SJSA1 (cell line): Measurements from ENCODE around the gene SLIT3. TPM values are rescaled to one million over a fixed set of nuclear protein-coding genes. Genes with fewer than 3 reads are reported as not detected.

Source experiments
- DNase-seq, 2 experiments: peaks; one replicate each; pipeline ENCODE4 v3.0.0-alpha.2; 2015 to 2020; ENCODE audit warnings: low spot score in 2 of 2, low read depth in 1 of 2
- H3K27ac ChIP-seq: fragments of 250-450 bp; sonication (Bioruptor Pico); 2 replicates; pipeline ENCODE4 v1.5.1; 2020; ENCODE audit warnings: mild to moderate bottlenecking, moderate library complexity
- H3K27me3 ChIP-seq: fragments of 250-450 bp; sonication (Bioruptor Pico); replicated peaks from 2 replicates; pipeline ENCODE4 v1.5.1; 2020; ENCODE audit warnings: mild to moderate bottlenecking, moderate library complexity
- H3K36me3 ChIP-seq: fragments of 250-450 bp; sonication (Bioruptor Pico); 2 replicates; pipeline ENCODE4 v1.5.1; 2020; ENCODE audit warnings: mild to moderate bottlenecking
- H3K4me1 ChIP-seq: fragments of 250-450 bp; sonication (Bioruptor Pico); replicated peaks from 2 replicates; pipeline ENCODE4 v1.6.1; 2021; ENCODE audit warnings: mild to moderate bottlenecking
- H3K4me3 ChIP-seq: fragments of 250-450 bp; sonication (Bioruptor Pico); 2 replicates; pipeline ENCODE4 v1.5.1; 2020; ENCODE audit warnings: mild to moderate bottlenecking
- H3K9me3 ChIP-seq: fragments of 250-450 bp; sonication (Bioruptor Pico); replicated peaks from 2 replicates; pipeline ENCODE4 v1.5.1; 2020; ENCODE audit warnings: mild to moderate bottlenecking
- total RNA-seq: library from RNA; depleted of rRNA; stranded (reverse); fragments of >200 nt; shearing (Covaris generic); gene quantifications from 2 replicates; pipeline ENCODE4 v1.2.3, GENCODE V29; 2014

The SLIT3 gene
- total RNA-seq, 1 experiment from 2014 or later, result 19.0 TPM

- Histone ChIP-seq H3K36me3 (peaks cover 9% of the 10 kb centered on the region), H3K9me3 (no peaks in the 10 kb centered on the region), H3K4me3 (no peak overlapping the region), H3K4me1 (peaks cover 53% of the 10 kb centered on the region), H3K27ac (no peak overlapping the region), H3K27me3 (no peaks in the 10 kb centered on the region)
- DNase-seq, result no peak
Measured at GRCh38 chr5:168877132-168877892, 423.6 kb downstream of the SLIT3 start.

- no peaks in the 10 kb centered on the region for H3K27me3 ChIP-seq
- no peaks in the 10 kb centered on the region for H3K9me3 ChIP-seq
- no peak overlapping the region for H3K4me3 ChIP-seq
- H3K4me1 ChIP-seq, result peaks cover 44% of the 10 kb centered on the region
- no peak for DNase-seq
- H3K36me3 ChIP-seq, result peaks cover 9% of the 10 kb centered on the region
- no peak overlapping the region for H3K27ac ChIP-seq
Measured at GRCh38 chr5:168876419-168876818, 424.5 kb downstream of the SLIT3 start.

- Histone ChIP-seq H3K9me3 (no peaks in the 10 kb centered on the region), H3K27ac (no peak overlapping the region), H3K4me1 (peaks cover 38% of the 10 kb centered on the region), H3K27me3 (no peaks in the 10 kb centered on the region), H3K36me3 (peaks cover 9% of the 10 kb centered on the region), H3K4me3 (no peak overlapping the region)
- no peak for DNase-seq
Measured at GRCh38 chr5:168875832-168876231, 425.1 kb downstream of the SLIT3 start.

- Histone ChIP-seq H3K27ac (no peak overlapping the region), H3K36me3 (peaks cover 9% of the 10 kb centered on the region; the same call in 1 of the 2 replicates), H3K4me3 (no peak overlapping the region), H3K27me3 (no peaks in the 10 kb centered on the region), H3K9me3 (no peaks in the 10 kb centered on the region), H3K4me1 (peaks cover 28% of the 10 kb centered on the region)
- peak in 1 of 2 experiments; percentile 59 for DNase-seq
Measured at GRCh38 chr5:168874713-168875380, 426.1 kb downstream of the SLIT3 start.

GRCh38 chr5:168872246-168872645 lies 428.7 kb downstream of the SLIT3 start:
- H3K9me3 ChIP-seq, result no peaks in the 10 kb centered on the region
- H3K4me1 ChIP-seq, result peaks cover 28% of the 10 kb centered on the region
- H3K36me3 ChIP-seq, result peaks cover 5% of the 10 kb centered on the region; the same call in 1 of the 2 replicates
- no peaks in the 10 kb centered on the region for H3K27me3 ChIP-seq
- no peak for DNase-seq
- H3K27ac ChIP-seq, result no peak overlapping the region
- no peak overlapping the region for H3K4me3 ChIP-seq

- Histone ChIP-seq H3K36me3 (peaks cover 5% of the 10 kb centered on the region; the same call in 1 of the 2 replicates), H3K27me3 (no peaks in the 10 kb centered on the region), H3K4me3 (no peak overlapping the region), H3K9me3 (no peaks in the 10 kb centered on the region), H3K4me1 (peaks cover 33% of the 10 kb centered on the region), H3K27ac (no peak overlapping the region)
- DNase-seq, result no peak
Measured at GRCh38 chr5:168870910-168871309, 430.0 kb downstream of the SLIT3 start.

GRCh38 chr5:168869615-168870227 lies 431.2 kb downstream of the SLIT3 start:
- Histone ChIP-seq H3K4me1 (peaks cover 21% of the 10 kb centered on the region), H3K9me3 (no peaks in the 10 kb centered on the region), H3K27ac (no peak overlapping the region), H3K27me3 (no peaks in the 10 kb centered on the region), H3K36me3 (peaks cover 5% of the 10 kb centered on the region; the same call in 1 of the 2 replicates), H3K4me3 (no peak overlapping the region)
- no peak for DNase-seq

- Histone ChIP-seq H3K27me3 (no peaks in the 10 kb centered on the region), H3K9me3 (no peaks in the 10 kb centered on the region), H3K4me3 (no peak overlapping the region), H3K27ac (no peak overlapping the region), H3K36me3 (no peaks in the 10 kb centered on the region), H3K4me1 (peaks cover 16% of the 10 kb centered on the region)
- peak in 1 of 2 experiments; percentile 61 for DNase-seq
Measured at GRCh38 chr5:168867241-168867640, 433.7 kb downstream of the SLIT3 start.

- Histone ChIP-seq H3K9me3 (no peaks in the 10 kb centered on the region), H3K27ac (no peak overlapping the region), H3K36me3 (no peaks in the 10 kb centered on the region), H3K27me3 (no peaks in the 10 kb centered on the region), H3K4me1 (peaks cover 16% of the 10 kb centered on the region), H3K4me3 (no peak overlapping the region)
- no peak for DNase-seq
Measured at GRCh38 chr5:168865968-168866367, 435.0 kb downstream of the SLIT3 start.

GRCh38 chr5:168863021-168863420 lies 437.9 kb downstream of the SLIT3 start:
- no peak for DNase-seq

GRCh38 chr5:168860503-168860902 lies 440.4 kb downstream of the SLIT3 start:
- Histone ChIP-seq H3K4me1 (no peaks in the 10 kb centered on the region), H3K9me3 (no peaks in the 10 kb centered on the region), H3K4me3 (no peak overlapping the region), H3K27ac (no peak overlapping the region), H3K27me3 (no peaks in the 10 kb centered on the region), H3K36me3 (no peaks in the 10 kb centered on the region)
- DNase-seq, result no peak

More at GRCh38 chr5:168863021-168863420, 437.9 kb downstream of the SLIT3 start:
- H3K4me1 ChIP-seq, result peaks cover 15% of the 10 kb centered on the region
- no peak overlapping the region for H3K4me3 ChIP-seq
- no peak overlapping the region for H3K27ac ChIP-seq
- H3K9me3 ChIP-seq, result no peaks in the 10 kb centered on the region
- no peaks in the 10 kb centered on the region for H3K36me3 ChIP-seq
- H3K27me3 ChIP-seq, result no peaks in the 10 kb centered on the region

- no peak overlapping the region for H3K27ac ChIP-seq
- no peak for DNase-seq
- no peaks in the 10 kb centered on the region for H3K27me3 ChIP-seq
- H3K4me3 ChIP-seq, result no peak overlapping the region
- no peaks in the 10 kb centered on the region for H3K4me1 ChIP-seq
- no peaks in the 10 kb centered on the region for H3K9me3 ChIP-seq
- H3K36me3 ChIP-seq, result no peaks in the 10 kb centered on the region
Measured at GRCh38 chr5:168860081-168860480, 440.9 kb downstream of the SLIT3 start.

GRCh38 chr5:168859471-168859870 lies 441.5 kb downstream of the SLIT3 start:
- H3K27me3 ChIP-seq, result no peaks in the 10 kb centered on the region
- no peak overlapping the region for H3K27ac ChIP-seq
- no peak overlapping the region for H3K4me3 ChIP-seq
- no peaks in the 10 kb centered on the region for H3K36me3 ChIP-seq
- H3K4me1 ChIP-seq, result no peaks in the 10 kb centered on the region
- no peak for DNase-seq
- H3K9me3 ChIP-seq, result no peaks in the 10 kb centered on the region

- Histone ChIP-seq H3K36me3 (no peaks in the 10 kb centered on the region), H3K4me1 (no peaks in the 10 kb centered on the region), H3K27ac (no peak overlapping the region), H3K9me3 (no peaks in the 10 kb centered on the region), H3K27me3 (no peaks in the 10 kb centered on the region), H3K4me3 (no peak overlapping the region)
- DNase-seq, result no peak
Measured at GRCh38 chr5:168858994-168859393, 441.9 kb downstream of the SLIT3 start.
